ENCODE results near the gene RASA4B. TPM values are rescaled to one million over a fixed set of nuclear protein-coding genes. Genes with fewer than 3 reads are reported as not detected.
A peak's percentile ranks its signal among the peaks of the same experiment; 100 is the strongest.
"Not testable (repeated sequence)": the region's sequence is repeated elsewhere in the genome, so short reads cannot be mapped to it uniquely, and the experiment has no call there.

The RASA4B gene
- total RNA-seq, 1 donor from 2014 or later, result 25.9 TPM

GRCh38 chr7:102505298-102506185 lies 12.0 kb downstream of the RASA4B start:
- H3K36me3 Mint-ChIP-seq (ENCODE audit: low read depth); intact Hi-C loops (cut with micrococcal nuclease); DNase-seq (ENCODE audit: low spot score); H3K4me1 Mint-ChIP-seq (ENCODE audit: low read depth); H3K27me3 Mint-ChIP-seq (ENCODE audit: insufficient read depth); H3K4me3 Mint-ChIP-seq; H3K27ac Mint-ChIP-seq; H3K9me3 Mint-ChIP-seq: not testable (repeated sequence)

- intact Hi-C loops (cut with micrococcal nuclease); H3K27ac Mint-ChIP-seq; H3K4me3 Mint-ChIP-seq; H3K27me3 Mint-ChIP-seq (ENCODE audit: insufficient read depth); H3K9me3 Mint-ChIP-seq; DNase-seq (ENCODE audit: low spot score); H3K36me3 Mint-ChIP-seq (ENCODE audit: low read depth); H3K4me1 Mint-ChIP-seq (ENCODE audit: low read depth): not testable (repeated sequence)
Measured at GRCh38 chr7:102503141-102503540, 14.4 kb downstream of the RASA4B start.

- H3K9me3 Mint-ChIP-seq; H3K4me3 Mint-ChIP-seq; H3K4me1 Mint-ChIP-seq (ENCODE audit: low read depth); H3K27ac Mint-ChIP-seq; intact Hi-C loops (cut with micrococcal nuclease); DNase-seq (ENCODE audit: low spot score); H3K27me3 Mint-ChIP-seq (ENCODE audit: insufficient read depth); H3K36me3 Mint-ChIP-seq (ENCODE audit: low read depth): not testable (repeated sequence)
Measured at GRCh38 chr7:102498321-102498720, 19.3 kb downstream of the RASA4B start.

- H3K9me3 Mint-ChIP-seq; H3K4me1 Mint-ChIP-seq (ENCODE audit: low read depth); H3K4me3 Mint-ChIP-seq; DNase-seq (ENCODE audit: low spot score); H3K27me3 Mint-ChIP-seq (ENCODE audit: insufficient read depth); H3K27ac Mint-ChIP-seq; intact Hi-C loops (cut with micrococcal nuclease); H3K36me3 Mint-ChIP-seq (ENCODE audit: low read depth): not testable (repeated sequence)
Measured at GRCh38 chr7:102497308-102497707, 20.3 kb downstream of the RASA4B start.

- H3K4me3 Mint-ChIP-seq; H3K4me1 Mint-ChIP-seq (ENCODE audit: low read depth); intact Hi-C loops (cut with micrococcal nuclease); H3K27ac Mint-ChIP-seq; H3K27me3 Mint-ChIP-seq (ENCODE audit: insufficient read depth); H3K36me3 Mint-ChIP-seq (ENCODE audit: low read depth); DNase-seq (ENCODE audit: low spot score); H3K9me3 Mint-ChIP-seq: not testable (repeated sequence)
Measured at GRCh38 chr7:102496861-102497260, 20.7 kb downstream of the RASA4B start.

GRCh38 chr7:102494473-102495149 lies 23.0 kb downstream of the RASA4B start:
- DNase-seq (ENCODE audit: low spot score); H3K9me3 Mint-ChIP-seq; H3K4me1 Mint-ChIP-seq (ENCODE audit: low read depth); H3K36me3 Mint-ChIP-seq (ENCODE audit: low read depth); H3K27me3 Mint-ChIP-seq (ENCODE audit: insufficient read depth); H3K27ac Mint-ChIP-seq; intact Hi-C loops (cut with micrococcal nuclease); H3K4me3 Mint-ChIP-seq: not testable (repeated sequence)

- H3K27ac Mint-ChIP-seq; H3K36me3 Mint-ChIP-seq (ENCODE audit: low read depth); H3K4me1 Mint-ChIP-seq (ENCODE audit: low read depth); H3K27me3 Mint-ChIP-seq (ENCODE audit: insufficient read depth); intact Hi-C loops (cut with micrococcal nuclease); H3K9me3 Mint-ChIP-seq; DNase-seq (ENCODE audit: low spot score); H3K4me3 Mint-ChIP-seq: not testable (repeated sequence)
Measured at GRCh38 chr7:102494026-102494425, 23.6 kb downstream of the RASA4B start.

- H3K4me3 Mint-ChIP-seq; H3K9me3 Mint-ChIP-seq; H3K4me1 Mint-ChIP-seq (ENCODE audit: low read depth); DNase-seq (ENCODE audit: low spot score); H3K27ac Mint-ChIP-seq; H3K36me3 Mint-ChIP-seq (ENCODE audit: low read depth); intact Hi-C loops (cut with micrococcal nuclease); H3K27me3 Mint-ChIP-seq (ENCODE audit: insufficient read depth): not testable (repeated sequence)
Measured at GRCh38 chr7:102493220-102493935, 24.2 kb downstream of the RASA4B start.

GRCh38 chr7:102490529-102491075 lies 27.0 kb downstream of the RASA4B start:
- H3K4me3 Mint-ChIP-seq; H3K9me3 Mint-ChIP-seq; H3K4me1 Mint-ChIP-seq (ENCODE audit: low read depth); intact Hi-C loops (cut with micrococcal nuclease); H3K27me3 Mint-ChIP-seq (ENCODE audit: insufficient read depth); H3K27ac Mint-ChIP-seq; H3K36me3 Mint-ChIP-seq (ENCODE audit: low read depth): not testable (repeated sequence)
- peak; percentile 57 for DNase-seq (ENCODE audit: low spot score)

GRCh38 chr7:102484317-102484716 lies 33.3 kb downstream of the RASA4B start:
- H3K9me3 Mint-ChIP-seq; DNase-seq (ENCODE audit: low spot score); H3K4me3 Mint-ChIP-seq; H3K36me3 Mint-ChIP-seq (ENCODE audit: low read depth); H3K27me3 Mint-ChIP-seq (ENCODE audit: insufficient read depth); intact Hi-C loops (cut with micrococcal nuclease); H3K27ac Mint-ChIP-seq; H3K4me1 Mint-ChIP-seq (ENCODE audit: low read depth): not testable (repeated sequence)

GRCh38 chr7:102481962-102482361 lies 35.6 kb downstream of the RASA4B start:
- H3K9me3 Mint-ChIP-seq; H3K27me3 Mint-ChIP-seq (ENCODE audit: insufficient read depth); H3K27ac Mint-ChIP-seq; DNase-seq (ENCODE audit: low spot score); H3K4me1 Mint-ChIP-seq (ENCODE audit: low read depth); H3K4me3 Mint-ChIP-seq; intact Hi-C loops (cut with micrococcal nuclease); H3K36me3 Mint-ChIP-seq (ENCODE audit: low read depth): not testable (repeated sequence)

GRCh38 chr7:102479982-102480637 lies 37.5 kb downstream of the RASA4B start:
- H3K4me3 Mint-ChIP-seq; H3K4me1 Mint-ChIP-seq (ENCODE audit: low read depth); H3K9me3 Mint-ChIP-seq; H3K27me3 Mint-ChIP-seq (ENCODE audit: insufficient read depth); H3K36me3 Mint-ChIP-seq (ENCODE audit: low read depth); intact Hi-C loops (cut with micrococcal nuclease); H3K27ac Mint-ChIP-seq: not testable (repeated sequence)
- peak; percentile 2 for DNase-seq (ENCODE audit: low spot score)
